WI38 (cell line): ENCODE measurements around the gene ENPP1.
A peak's percentile ranks its signal among the peaks of the same experiment; 100 is the strongest.
"Not testable (repeated sequence)": the region's sequence is repeated elsewhere in the genome, so short reads cannot be mapped to it uniquely, and the experiment has no call there.

Experiments used
- H3K4me3 ChIP-seq: 2 replicates; pipeline ENCODE4 v1.5.1; 2011; ENCODE audit warnings: low read depth, mild to moderate bottlenecking, control low read depth, low read length
- TF ChIP-seq, protein P1 (sequence below): IDR thresholded peaks from 2 replicates; pipeline ENCODE4 v1.5.1; 2012; ENCODE audit warnings: low read depth, mild to moderate bottlenecking, control low read depth, low read length

The ENPP1 gene

GRCh38 chr6:131914234-131914633 lies 106.4 kb downstream of the ENPP1 start:
- TF ChIP-seq, protein P1, sequence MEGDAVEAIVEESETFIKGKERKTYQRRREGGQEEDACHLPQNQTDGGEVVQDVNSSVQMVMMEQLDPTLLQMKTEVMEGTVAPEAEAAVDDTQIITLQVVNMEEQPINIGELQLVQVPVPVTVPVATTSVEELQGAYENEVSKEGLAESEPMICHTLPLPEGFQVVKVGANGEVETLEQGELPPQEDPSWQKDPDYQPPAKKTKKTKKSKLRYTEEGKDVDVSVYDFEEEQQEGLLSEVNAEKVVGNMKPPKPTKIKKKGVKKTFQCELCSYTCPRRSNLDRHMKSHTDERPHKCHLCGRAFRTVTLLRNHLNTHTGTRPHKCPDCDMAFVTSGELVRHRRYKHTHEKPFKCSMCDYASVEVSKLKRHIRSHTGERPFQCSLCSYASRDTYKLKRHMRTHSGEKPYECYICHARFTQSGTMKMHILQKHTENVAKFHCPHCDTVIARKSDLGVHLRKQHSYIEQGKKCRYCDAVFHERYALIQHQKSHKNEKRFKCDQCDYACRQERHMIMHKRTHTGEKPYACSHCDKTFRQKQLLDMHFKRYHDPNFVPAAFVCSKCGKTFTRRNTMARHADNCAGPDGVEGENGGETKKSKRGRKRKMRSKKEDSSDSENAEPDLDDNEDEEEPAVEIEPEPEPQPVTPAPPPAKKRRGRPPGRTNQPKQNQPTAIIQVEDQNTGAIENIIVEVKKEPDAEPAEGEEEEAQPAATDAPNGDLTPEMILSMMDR: no peak
- H3K4me3 ChIP-seq: no peak overlapping the region

DNA sequence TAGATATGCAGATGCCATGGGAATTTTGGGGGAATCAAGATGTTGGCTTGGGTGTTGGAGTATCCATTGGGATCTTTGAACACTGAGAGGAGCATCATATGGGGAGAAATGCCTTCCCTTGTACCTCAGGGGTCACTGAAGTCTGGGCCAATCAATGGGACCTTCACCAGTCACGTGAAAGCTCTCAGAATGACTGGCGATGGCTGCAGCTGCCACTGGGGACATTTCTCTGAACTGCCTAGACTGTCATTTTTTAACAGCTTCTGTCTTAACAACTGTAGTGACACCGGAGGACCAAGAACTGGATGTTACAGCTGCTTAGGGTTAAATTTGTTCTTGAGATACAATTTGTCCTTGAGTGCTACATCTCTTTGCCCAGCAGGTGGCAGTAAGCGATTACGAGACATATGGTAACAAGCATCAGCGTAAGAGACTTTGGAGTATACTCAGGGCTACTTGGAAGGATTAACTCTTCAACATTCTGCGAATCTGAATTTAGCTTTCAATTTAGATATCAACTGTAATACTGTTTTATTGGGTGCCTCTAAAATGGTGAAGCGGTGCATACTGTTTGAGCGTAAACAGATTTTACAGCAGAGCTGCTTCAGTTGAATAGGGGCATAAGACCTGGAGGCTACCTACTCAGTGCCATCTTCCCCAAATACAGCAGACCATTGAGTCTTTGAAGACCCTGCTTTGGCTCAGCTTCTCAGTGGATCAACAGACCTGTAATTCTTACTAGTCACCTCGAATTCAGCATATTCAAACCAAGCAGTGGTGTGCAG lies 107.3 kb downstream of the ENPP1 start:
- TF ChIP-seq, protein P1: peak; percentile 73
- no peak overlapping the region for H3K4me3 ChIP-seq

DNA sequence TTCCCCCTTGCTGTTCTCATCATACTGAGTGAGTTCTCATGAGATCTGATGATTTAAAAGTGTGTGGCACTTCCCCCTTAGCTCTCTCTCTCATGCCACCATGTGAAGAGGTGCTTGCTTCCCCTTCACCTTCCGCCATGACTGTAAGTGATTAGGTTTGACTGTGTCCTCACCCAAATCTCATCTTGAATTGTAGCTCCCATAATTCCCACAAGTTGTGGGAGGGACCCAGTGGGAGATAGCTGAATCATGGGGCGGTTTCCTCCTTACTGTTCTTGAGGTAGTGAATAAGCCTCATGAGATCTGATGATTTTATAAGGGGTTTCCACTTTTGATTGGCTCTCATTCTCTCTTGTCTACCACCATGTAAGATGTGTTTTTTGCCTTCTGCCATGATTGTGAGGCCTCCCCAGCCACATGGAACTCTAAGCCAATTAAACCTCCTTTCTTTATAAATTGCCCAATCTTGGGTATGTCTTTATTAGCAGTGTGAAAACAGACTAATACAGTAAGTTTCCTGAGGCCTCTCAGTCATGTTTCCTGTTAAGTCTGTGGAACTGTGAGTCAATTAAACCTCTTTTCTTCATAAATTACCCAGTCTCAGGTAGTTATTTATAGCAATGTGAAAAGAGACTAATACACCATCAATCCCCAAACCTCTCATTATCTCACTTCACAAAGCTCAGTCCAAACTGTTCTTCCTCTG lies 108.4 kb downstream of the ENPP1 start:
- H3K4me3 ChIP-seq: not testable (repeated sequence)

DNA sequence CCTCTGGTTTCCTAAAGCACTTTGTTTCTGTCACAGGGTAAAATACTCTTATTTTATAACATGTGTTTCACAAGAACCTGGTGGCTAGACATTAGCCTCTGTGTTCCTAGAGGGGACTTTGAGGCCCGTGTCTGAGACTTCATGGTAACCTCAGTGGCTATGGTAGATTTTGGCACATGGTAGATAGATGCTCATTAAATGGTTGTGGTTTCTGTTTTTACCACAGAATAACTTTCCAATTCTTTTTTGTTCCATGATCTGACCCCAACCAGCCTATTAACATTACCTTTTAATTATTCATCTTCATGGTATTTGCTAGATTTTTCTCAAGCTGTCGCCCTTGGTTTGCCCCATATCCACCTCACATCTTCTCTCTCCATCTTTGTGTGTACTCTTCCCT lies 109.0 kb downstream of the ENPP1 start:
- no peak overlapping the region for H3K4me3 ChIP-seq
- TF ChIP-seq, protein P1: no peak

GRCh38 chr6:131917318-131917717 lies 109.5 kb downstream of the ENPP1 start:
- H3K4me3 ChIP-seq: no peak overlapping the region
- TF ChIP-seq, protein P1: no peak

GRCh38 chr6:131917763-131918649 lies 110.2 kb downstream of the ENPP1 start:
- TF ChIP-seq, protein P1: no peak
- H3K4me3 ChIP-seq: no peak overlapping the region

DNA sequence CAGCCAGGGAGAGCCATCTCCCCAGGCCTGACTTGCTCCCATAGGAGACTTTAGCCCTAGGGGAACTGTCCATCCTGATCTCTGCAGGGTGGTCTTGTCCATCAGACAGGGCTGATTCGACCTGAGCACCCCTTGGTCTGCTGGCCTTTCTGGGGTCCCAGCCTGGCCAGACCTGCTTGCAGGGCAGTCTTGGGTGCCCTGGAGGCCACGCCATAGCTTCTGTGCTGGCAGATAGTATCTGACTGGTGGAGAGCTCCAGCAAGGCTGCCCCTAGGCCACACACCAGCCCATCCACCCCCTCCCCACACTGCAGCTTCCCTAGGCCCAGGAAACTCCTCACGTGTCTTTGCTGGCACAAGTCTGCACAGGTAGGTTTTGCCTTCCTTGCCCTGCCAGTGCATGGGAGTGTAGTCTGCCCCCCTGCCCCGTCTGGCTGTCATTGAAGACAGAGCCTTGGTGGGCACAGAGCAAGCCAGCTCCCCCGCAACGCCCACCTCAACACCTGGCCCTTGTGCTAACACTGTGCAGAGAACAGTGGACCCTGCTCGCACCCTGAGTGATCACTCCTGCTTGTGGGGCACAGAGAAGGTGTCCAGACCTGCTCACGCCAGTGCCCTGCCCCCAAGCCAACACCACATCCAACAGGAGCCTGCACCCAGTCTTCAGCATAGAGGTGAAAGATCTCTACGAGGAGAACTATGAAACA lies 111.0 kb downstream of the ENPP1 start:
- H3K4me3 ChIP-seq: no peak overlapping the region
- TF ChIP-seq, protein P1: no peak
